Measurements from ENCODE around the gene SLC25A12.

DNA sequence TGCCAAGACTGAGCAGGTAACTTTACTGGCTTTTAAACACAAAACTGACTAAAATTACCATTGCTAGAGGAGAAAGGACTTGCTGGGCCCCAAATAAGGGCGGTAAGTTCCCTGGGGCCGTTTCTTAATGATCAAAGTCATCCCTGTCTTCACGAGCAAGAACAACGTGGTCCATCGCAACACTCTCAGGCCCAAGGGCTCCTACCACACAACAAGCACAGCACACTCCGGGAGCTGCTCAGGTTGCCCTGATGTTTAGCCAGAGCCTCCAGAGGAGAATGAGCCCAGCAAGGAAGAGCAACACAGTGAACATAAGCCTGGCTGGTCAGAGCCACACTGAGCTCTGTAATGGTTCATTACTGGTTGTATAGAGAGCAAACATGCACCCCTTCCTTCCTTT lies 104.1 kb downstream of the SLC25A12 start:
- TF ChIP-seq, protein P1, sequence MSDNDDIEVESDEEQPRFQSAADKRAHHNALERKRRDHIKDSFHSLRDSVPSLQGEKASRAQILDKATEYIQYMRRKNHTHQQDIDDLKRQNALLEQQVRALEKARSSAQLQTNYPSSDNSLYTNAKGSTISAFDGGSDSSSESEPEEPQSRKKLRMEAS (IDR thresholded peaks at IDR 0.05; ENCODE audit: low read depth, low read length), result no peak
- TF ChIP-seq, protein P2, sequence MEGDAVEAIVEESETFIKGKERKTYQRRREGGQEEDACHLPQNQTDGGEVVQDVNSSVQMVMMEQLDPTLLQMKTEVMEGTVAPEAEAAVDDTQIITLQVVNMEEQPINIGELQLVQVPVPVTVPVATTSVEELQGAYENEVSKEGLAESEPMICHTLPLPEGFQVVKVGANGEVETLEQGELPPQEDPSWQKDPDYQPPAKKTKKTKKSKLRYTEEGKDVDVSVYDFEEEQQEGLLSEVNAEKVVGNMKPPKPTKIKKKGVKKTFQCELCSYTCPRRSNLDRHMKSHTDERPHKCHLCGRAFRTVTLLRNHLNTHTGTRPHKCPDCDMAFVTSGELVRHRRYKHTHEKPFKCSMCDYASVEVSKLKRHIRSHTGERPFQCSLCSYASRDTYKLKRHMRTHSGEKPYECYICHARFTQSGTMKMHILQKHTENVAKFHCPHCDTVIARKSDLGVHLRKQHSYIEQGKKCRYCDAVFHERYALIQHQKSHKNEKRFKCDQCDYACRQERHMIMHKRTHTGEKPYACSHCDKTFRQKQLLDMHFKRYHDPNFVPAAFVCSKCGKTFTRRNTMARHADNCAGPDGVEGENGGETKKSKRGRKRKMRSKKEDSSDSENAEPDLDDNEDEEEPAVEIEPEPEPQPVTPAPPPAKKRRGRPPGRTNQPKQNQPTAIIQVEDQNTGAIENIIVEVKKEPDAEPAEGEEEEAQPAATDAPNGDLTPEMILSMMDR (IDR thresholded peaks at IDR 0.05; ENCODE audit: low read depth, low read length), result no peak
- TF ChIP-seq POLR2A (IDR thresholded peaks at IDR 0.05; ENCODE audit: extremely low read depth, insufficient read length), result no peak
- TF ChIP-seq MYC (IDR thresholded peaks at IDR 0.05; ENCODE audit: low read depth, low read length), result no peak
